GM18517 (cell line): Measurements from ENCODE around the gene GSTO2.
"Not testable (repeated sequence)": the region's sequence is repeated elsewhere in the genome, so short reads cannot be mapped to it uniquely, and the experiment has no call there.

Experiments
- ATAC-seq: cut with Tn5 transposase; IDR thresholded peaks from one replicate; pipeline ENCODE4 v1.9.1; 2021; ENCODE audit warnings: mild to moderate bottlenecking, moderate library complexity; ENCODE audit not compliant: unreplicated experiment

GSTO2 gene

GRCh38 chr10:104268713-104269645, at the start of gene GSTO2:
Gene GSTO2, plus strand, starts transcription at chr10:104269184. Its CDS starts 5,732 bp downstream, at chr10:104274916.
- peak; percentile 99 for ATAC-seq

GRCh38 chr10:104220522-104220921, 48.5 kb upstream of the GSTO2 start:
- no peak for ATAC-seq

GRCh38 chr10:104223304-104223703, 45.7 kb upstream of the GSTO2 start:
- no peak for ATAC-seq

GRCh38 chr10:104230490-104230889, 38.5 kb upstream of the GSTO2 start:
- ATAC-seq = no peak

- peak; percentile 100 for ATAC-seq
These were observed 37.0 kb upstream of the GSTO2 start, which contains the start of gene CFAP43 for GRCh38 chr10:104231784-104232612. Gene CFAP43, minus strand, starts transcription at chr10:104232364. Its CDS starts 118 bp downstream, at chr10:104232246.

GRCh38 chr10:104232613-104233102, 36.3 kb upstream of the GSTO2 start:
- no peak for ATAC-seq

GRCh38 chr10:104233817-104234216, 35.2 kb upstream of the GSTO2 start:
- no peak for ATAC-seq

GRCh38 chr10:104234934-104235333, 34.0 kb upstream of the GSTO2 start:
- ATAC-seq = no peak

GRCh38 chr10:104235801-104236200, 33.2 kb upstream of the GSTO2 start:
- ATAC-seq = no peak

GRCh38 chr10:104240078-104240477, 28.9 kb upstream of the GSTO2 start:
- ATAC-seq = no peak

GRCh38 chr10:104242545-104242944, 26.4 kb upstream of the GSTO2 start:
- no peak for ATAC-seq

- not testable (repeated sequence) for ATAC-seq
These were observed 26.0 kb upstream of the GSTO2 start for GRCh38 chr10:104243009-104243408.

GRCh38 chr10:104243512-104243911, 25.5 kb upstream of the GSTO2 start:
- ATAC-seq = no peak

- no peak for ATAC-seq
These were observed 23.8 kb upstream of the GSTO2 start for GRCh38 chr10:104245066-104245632.

GRCh38 chr10:104246976-104247375, 22.0 kb upstream of the GSTO2 start:
- no peak for ATAC-seq

GRCh38 chr10:104247513-104248146, 21.4 kb upstream of the GSTO2 start:
- ATAC-seq = no peak

- ATAC-seq = not testable (repeated sequence)
These were observed 20.1 kb upstream of the GSTO2 start for GRCh38 chr10:104248931-104249330.

- ATAC-seq = no peak
These were observed 18.6 kb upstream of the GSTO2 start for GRCh38 chr10:104250371-104250770.

GRCh38 chr10:104251443-104251842, 17.5 kb upstream of the GSTO2 start:
- ATAC-seq = no peak

- no peak for ATAC-seq
These were observed 16.6 kb upstream of the GSTO2 start for GRCh38 chr10:104252368-104252767.

GRCh38 chr10:104253106-104253505, 15.9 kb upstream of the GSTO2 start:
- ATAC-seq = no peak
